ENCODE measurements around the gene PARP6.

Gene PARP6

GRCh38 chr15:72192416-72192815 lies 79.9 kb downstream of the PARP6 start:
- DNase-seq = no peak
- Histone ChIP-seq H3K27ac (ENCODE audit: insufficient read depth, low read length, poor library complexity, severe bottlenecking) (no peak overlapping the region), H3K36me3 (ENCODE audit: control insufficient read depth, insufficient read depth, low read length) (no peaks in the 10 kb centered on the region), H3K4me1 (ENCODE audit: control insufficient read depth, insufficient read depth, low read length, poor library complexity, severe bottlenecking) (peaks cover 4% of the 10 kb centered on the region), H3K4me3 (ENCODE audit: insufficient read depth, low read depth, low read length, poor library complexity, severe bottlenecking) (no peak overlapping the region), H3K9me3 (ENCODE audit: control insufficient read depth, low read length) (no peaks in the 10 kb centered on the region), H3K27me3 (replicated peaks; ENCODE audit: control insufficient read depth, insufficient read depth, low read length, poor library complexity, severe bottlenecking) (peaks cover 10% of the 10 kb centered on the region)

Data from effector memory CD4-positive, alpha-beta T cell (primary cell).